Rectal smooth muscle tissue (tissue), 1 donor: ENCODE measurements around the gene ACOX1.

ENCODE experiments used
- H3K27ac ChIP-seq: one replicate; pipeline ENCODE4 v1.7.0; 2013; ENCODE audit warnings: low read depth, low read length, inconsistent platforms
- H3K27me3 ChIP-seq: one replicate; pipeline ENCODE4 v1.7.0; 2013; ENCODE audit warnings: low read length; ENCODE audit not compliant: control insufficient read depth, insufficient read depth
- H3K36me3 ChIP-seq: one replicate; pipeline ENCODE4 v1.7.0; 2013; ENCODE audit warnings: low read length; ENCODE audit not compliant: control insufficient read depth, insufficient read depth
- H3K4me1 ChIP-seq: one replicate; pipeline ENCODE4 v1.7.0; 2013; ENCODE audit warnings: low read length; ENCODE audit not compliant: control insufficient read depth, insufficient read depth
- H3K4me3 ChIP-seq: one replicate; pipeline ENCODE4 v1.7.0; 2013; ENCODE audit warnings: low read length
- H3K9ac ChIP-seq: one replicate; pipeline ENCODE4 v1.7.0; 2013; ENCODE audit warnings: low read length

ACOX1 gene

GRCh38 chr17:76005263-76006149, 26.5 kb upstream of the ACOX1 start:
- no peak overlapping the region for H3K4me3 ChIP-seq
- H3K27ac ChIP-seq: no peak overlapping the region
- H3K36me3 ChIP-seq: peaks cover 4% of the 10 kb centered on the region
- H3K9ac ChIP-seq: no peak overlapping the region
- H3K27me3 ChIP-seq: no peaks in the 10 kb centered on the region
- no peaks in the 10 kb centered on the region for H3K4me1 ChIP-seq

DNA sequence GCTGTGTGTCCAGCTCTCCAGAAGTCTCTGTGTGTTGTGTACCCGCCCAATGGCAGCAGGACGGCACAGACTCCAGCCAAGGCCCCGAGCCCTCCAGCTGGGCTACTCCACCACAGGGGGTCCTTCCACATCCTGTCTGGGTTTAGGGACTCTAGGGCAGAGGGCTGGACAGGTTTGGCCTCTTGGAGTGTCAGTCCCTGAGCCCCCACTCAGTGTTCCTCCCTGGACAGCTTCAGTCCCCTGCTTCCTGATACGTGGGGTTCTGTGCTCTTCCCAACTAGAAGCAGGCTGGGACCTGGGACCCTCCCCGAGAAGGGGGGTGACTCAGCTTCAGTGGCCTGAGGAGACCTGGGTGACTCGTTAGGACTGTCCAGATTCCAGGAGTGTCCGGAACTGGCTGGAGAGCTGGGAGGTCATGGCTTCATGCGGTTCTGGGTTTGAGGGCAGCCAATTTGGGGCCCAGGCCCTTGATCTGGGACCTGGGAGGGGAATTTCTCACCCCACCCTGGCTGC, 25.8 kb upstream of the ACOX1 start:
- Histone ChIP-seq H3K27me3 (no peaks in the 10 kb centered on the region), H3K36me3 (peaks cover 4% of the 10 kb centered on the region), H3K9ac (no peak overlapping the region), H3K4me3 (no peak overlapping the region), H3K27ac (no peak overlapping the region), H3K4me1 (no peaks in the 10 kb centered on the region)

GRCh38 chr17:76003915-76004314, 24.9 kb upstream of the ACOX1 start:
- Histone ChIP-seq H3K27me3 (no peaks in the 10 kb centered on the region), H3K27ac (no peak overlapping the region), H3K4me1 (no peaks in the 10 kb centered on the region), H3K36me3 (peaks cover 4% of the 10 kb centered on the region), H3K4me3 (no peak overlapping the region), H3K9ac (no peak overlapping the region)

DNA sequence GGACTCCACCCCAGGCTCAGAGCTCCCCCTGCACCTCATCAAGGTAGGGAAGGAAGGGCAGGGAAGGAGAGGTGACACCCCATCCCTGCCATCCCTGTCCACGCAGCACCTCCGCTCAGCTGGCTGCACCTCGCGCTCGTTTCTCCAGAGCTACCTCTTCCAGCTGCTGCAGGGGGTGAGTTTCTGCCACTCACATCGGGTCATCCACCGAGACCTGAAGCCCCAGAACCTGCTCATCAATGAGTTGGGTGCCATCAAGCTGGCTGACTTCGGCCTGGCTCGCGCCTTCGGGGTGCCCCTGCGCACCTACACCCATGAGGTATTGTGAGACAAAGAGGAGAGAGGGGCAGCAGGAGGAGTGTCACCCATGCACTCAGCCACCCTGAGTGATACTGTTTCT, 23.1 kb upstream of the ACOX1 start:
- no peaks in the 10 kb centered on the region for H3K4me1 ChIP-seq
- no peak overlapping the region for H3K4me3 ChIP-seq
- no peaks in the 10 kb centered on the region for H3K27me3 ChIP-seq
- peaks cover 4% of the 10 kb centered on the region for H3K36me3 ChIP-seq
- H3K27ac ChIP-seq: no peak overlapping the region
- H3K9ac ChIP-seq: no peak overlapping the region

- Histone ChIP-seq H3K4me3 (peak within 1 kb of the TSS; percentile 1), H3K36me3 (peaks cover 4% of the 10 kb centered on the region), H3K4me1 (no peaks in the 10 kb centered on the region), H3K9ac (no peak within 1 kb of the TSS), H3K27me3 (no peaks in the 10 kb centered on the region), H3K27ac (no peak within 1 kb of the TSS)
Measured at GRCh38 chr17:76000755-76001521, 22.0 kb upstream of the ACOX1 start, which contains the start of gene CDK3. Gene CDK3, plus strand, starts transcription at chr17:76000855. Its CDS starts 571 bp downstream, at chr17:76001426.

DNA sequence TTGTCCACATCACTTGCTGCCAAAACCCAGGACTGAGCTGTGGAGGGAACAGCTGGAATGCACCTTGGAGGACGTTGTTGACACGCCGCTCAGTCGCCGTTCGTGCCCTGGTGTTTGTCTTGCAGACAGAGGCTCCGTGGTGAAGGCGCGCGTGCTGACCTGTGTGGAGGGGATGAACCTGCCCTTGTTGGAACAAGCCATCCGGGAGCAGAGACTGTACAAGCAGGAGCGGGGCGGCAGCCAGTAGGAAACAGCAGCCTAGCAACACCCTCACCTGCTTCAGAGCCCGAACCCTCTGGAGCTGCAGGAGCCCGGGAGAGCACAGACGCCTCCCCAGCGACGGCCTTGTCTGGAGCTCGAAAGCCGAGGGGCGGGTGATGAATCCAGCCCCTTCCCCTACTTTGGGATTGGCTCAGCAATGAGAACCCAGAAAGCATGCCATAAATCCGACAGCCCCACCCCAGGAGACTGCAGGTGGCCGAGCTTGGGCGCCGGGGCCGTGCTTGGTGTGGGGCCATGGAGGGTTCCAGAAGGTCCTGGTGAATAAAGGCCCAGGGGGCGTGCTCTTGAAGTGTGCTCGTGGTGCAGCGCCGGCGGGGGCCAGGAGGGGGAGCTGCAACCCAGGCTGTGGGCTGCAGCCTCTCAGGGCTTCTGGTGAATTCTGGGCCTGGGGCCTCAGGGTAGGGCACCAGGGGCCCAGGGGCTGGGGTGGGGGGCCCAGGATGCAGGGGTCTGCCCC, 21.2 kb upstream of the ACOX1 start:
- no peak overlapping the region for H3K9ac ChIP-seq
- peaks cover 4% of the 10 kb centered on the region for H3K36me3 ChIP-seq
- peak overlapping the region; percentile 1 for H3K4me3 ChIP-seq
- H3K4me1 ChIP-seq: no peaks in the 10 kb centered on the region
- H3K27me3 ChIP-seq: no peaks in the 10 kb centered on the region
- H3K27ac ChIP-seq: no peak overlapping the region

DNA sequence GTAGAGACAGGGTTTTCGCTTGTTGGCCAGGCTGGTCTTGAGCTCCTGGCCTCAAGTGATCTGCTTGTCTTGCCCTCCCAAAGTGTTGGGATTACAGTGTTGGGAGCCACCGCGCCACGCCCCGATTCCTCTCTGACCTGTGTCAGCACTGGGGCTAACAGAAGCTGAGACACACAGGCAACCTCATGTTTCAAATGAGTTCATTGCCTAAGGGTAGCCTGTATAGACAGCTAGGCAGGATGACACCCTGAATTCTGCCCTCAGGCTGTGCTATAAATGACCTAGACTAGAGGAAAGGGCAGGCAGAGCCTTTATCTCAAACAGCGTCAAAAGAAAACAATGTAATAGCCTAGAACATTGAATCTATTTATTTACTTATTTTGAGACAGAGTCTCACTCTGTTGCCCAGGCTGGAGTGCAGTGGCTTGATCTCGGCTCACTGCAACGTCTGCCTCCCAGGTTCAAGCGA, 19.4 kb upstream of the ACOX1 start:
- Histone ChIP-seq H3K36me3 (peaks cover 4% of the 10 kb centered on the region), H3K27ac (no peak overlapping the region), H3K4me3 (no peak overlapping the region), H3K4me1 (no peaks in the 10 kb centered on the region), H3K9ac (no peak overlapping the region), H3K27me3 (no peaks in the 10 kb centered on the region)

- Histone ChIP-seq H3K9ac (no peak overlapping the region), H3K27ac (peak overlapping the region; percentile 32), H3K4me1 (no peaks in the 10 kb centered on the region), H3K27me3 (no peaks in the 10 kb centered on the region), H3K36me3 (peaks cover under 1% of the 10 kb centered on the region), H3K4me3 (peak overlapping the region; percentile 14)
Measured at GRCh38 chr17:75996665-75997590, 18.0 kb upstream of the ACOX1 start.

DNA sequence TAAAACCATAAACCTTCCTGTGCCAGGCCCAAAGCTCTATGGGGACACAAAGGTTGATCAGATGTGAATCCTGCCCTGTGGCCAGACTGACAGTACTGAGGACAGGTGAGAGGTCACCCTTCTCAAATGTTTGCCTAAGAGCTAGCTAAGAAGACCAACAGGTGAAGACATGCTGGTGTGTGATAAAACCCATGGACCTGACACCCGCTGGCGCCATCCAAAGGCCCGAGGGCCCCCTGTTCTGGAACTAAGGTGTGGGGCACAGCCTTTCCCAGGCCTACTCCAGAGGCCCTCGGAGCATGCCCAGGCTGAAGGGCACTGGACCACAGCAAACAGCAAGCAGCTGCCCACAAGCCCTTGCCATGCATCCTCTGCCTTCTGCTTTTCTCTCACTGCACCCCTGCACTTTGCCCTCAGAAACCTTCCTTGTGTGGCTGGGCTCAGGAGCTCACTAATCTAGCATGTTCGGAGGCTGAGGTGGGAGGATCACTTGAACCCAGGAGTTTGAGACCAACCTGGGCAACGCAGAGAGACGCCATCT, 16.5 kb upstream of the ACOX1 start:
- Histone ChIP-seq H3K27ac (no peak overlapping the region), H3K4me1 (no peaks in the 10 kb centered on the region), H3K9ac (no peak overlapping the region), H3K27me3 (no peaks in the 10 kb centered on the region), H3K4me3 (no peak overlapping the region), H3K36me3 (peaks cover 4% of the 10 kb centered on the region)

GRCh38 chr17:75994802-75995370, 15.9 kb upstream of the ACOX1 start:
- H3K36me3 ChIP-seq: peaks cover 4% of the 10 kb centered on the region
- H3K27ac ChIP-seq: no peak overlapping the region
- no peaks in the 10 kb centered on the region for H3K4me1 ChIP-seq
- no peak overlapping the region for H3K4me3 ChIP-seq
- H3K9ac ChIP-seq: no peak overlapping the region
- H3K27me3 ChIP-seq: no peaks in the 10 kb centered on the region

GRCh38 chr17:75991396-75991795, 12.4 kb upstream of the ACOX1 start:
- Histone ChIP-seq H3K9ac (no peak overlapping the region), H3K4me3 (no peak overlapping the region), H3K4me1 (no peaks in the 10 kb centered on the region), H3K27ac (no peak overlapping the region), H3K27me3 (no peaks in the 10 kb centered on the region), H3K36me3 (peaks cover 4% of the 10 kb centered on the region)
